ENCODE results near the gene CACNA2D3. TPM values are rescaled to one million over a fixed set of nuclear protein-coding genes. Genes with fewer than 3 reads are reported as not detected.

The CACNA2D3 gene
- total and polyA plus RNA-seq, 3 experiments from 2014 or later: not detected

DNA sequence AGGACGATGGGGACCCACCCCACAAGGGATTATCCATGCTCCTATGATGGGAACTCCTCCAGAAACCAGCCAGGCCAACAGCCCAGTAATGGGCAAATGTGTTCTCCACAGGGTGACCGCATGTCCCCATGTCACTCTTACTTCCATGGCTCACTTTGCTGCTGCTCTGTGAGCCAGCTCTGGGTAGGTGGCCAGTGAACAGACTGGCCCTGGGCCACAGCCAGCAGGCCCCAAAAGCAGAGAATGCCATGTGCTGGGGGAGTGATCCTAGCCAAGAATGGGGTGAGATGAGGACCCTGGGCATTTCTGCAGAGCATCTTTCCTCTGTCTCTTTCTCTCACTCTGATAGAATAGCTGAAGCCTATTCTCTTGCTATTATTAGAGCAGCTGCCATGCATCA is 414.1 kb downstream of the CACNA2D3 start:
- Histone ChIP-seq H3K9me3 (ENCODE audit: low read length) (no peaks in the 10 kb centered on the region), H3K36me3 (ENCODE audit: insufficient read depth, low read length) (no peaks in the 10 kb centered on the region), H3K4me3 (ENCODE audit: low read length) (no peak overlapping the region), H3K27me3 (ENCODE audit: insufficient read depth, low read length, poor library complexity, severe bottlenecking) (no peaks in the 10 kb centered on the region), H3K27ac (ENCODE audit: low read depth, low read length) (no peak overlapping the region), H3K4me1 (ENCODE audit: insufficient read depth, low read length) (no peaks in the 10 kb centered on the region)
- Mint-ChIP-seq H3K4me1 (no peaks in the 10 kb centered on the region), H3K4me3 (no peak overlapping the region), H3K27ac (no peak overlapping the region), H3K9me3 (peaks cover 0 to 6% (median 2%) of the 10 kb centered on the region in 5 donors), H3K36me3 (no peaks in the 10 kb centered on the region), H3K27me3 (no peaks in the 10 kb centered on the region)
- ChIA-PET POLR2A (no interaction called here), CTCF (no interaction called here)
- no peak for DNase-seq

- no peaks in the 10 kb centered on the region for H3K4me1 ChIP-seq (ENCODE audit: insufficient read depth, low read length)
- no peak overlapping the region for H3K27ac ChIP-seq (ENCODE audit: low read depth, low read length)
- no peaks in the 10 kb centered on the region for H3K36me3 ChIP-seq (ENCODE audit: insufficient read depth, low read length)
- DNase-seq: no peak
- no peaks in the 10 kb centered on the region for H3K27me3 ChIP-seq (ENCODE audit: insufficient read depth, low read length, poor library complexity, severe bottlenecking)
- POLR2A ChIA-PET: no interaction called here
- H3K36me3 Mint-ChIP-seq: no peaks in the 10 kb centered on the region
- H3K27me3 Mint-ChIP-seq: no peaks in the 10 kb centered on the region
- H3K4me1 Mint-ChIP-seq: no peaks in the 10 kb centered on the region
- no peak overlapping the region for H3K4me3 Mint-ChIP-seq
- CTCF ChIA-PET: no interaction called here
- no peak overlapping the region for H3K4me3 ChIP-seq (ENCODE audit: low read length)
- H3K9me3 Mint-ChIP-seq: peaks cover 0 to 6% (median 2%) of the 10 kb centered on the region in 5 donors
- no peak overlapping the region for H3K27ac Mint-ChIP-seq
- H3K9me3 ChIP-seq (ENCODE audit: low read length): no peaks in the 10 kb centered on the region
These were observed 415.2 kb downstream of the CACNA2D3 start for GRCh38 chr3:54537506-54537905.

GRCh38 chr3:54538346-54538745 is 416.0 kb downstream of the CACNA2D3 start:
- no peaks in the 10 kb centered on the region for H3K27me3 Mint-ChIP-seq
- peaks cover 0 to 6% (median 5%) of the 10 kb centered on the region in 5 donors for H3K9me3 Mint-ChIP-seq
- H3K4me3 Mint-ChIP-seq: no peak overlapping the region
- POLR2A ChIA-PET: no interaction called here
- Histone ChIP-seq H3K27ac (ENCODE audit: low read depth, low read length) (no peak overlapping the region), H3K4me1 (ENCODE audit: insufficient read depth, low read length) (no peaks in the 10 kb centered on the region), H3K36me3 (ENCODE audit: insufficient read depth, low read length) (no peaks in the 10 kb centered on the region), H3K27me3 (ENCODE audit: insufficient read depth, low read length, poor library complexity, severe bottlenecking) (no peaks in the 10 kb centered on the region), H3K9me3 (ENCODE audit: low read length) (no peaks in the 10 kb centered on the region), H3K4me3 (ENCODE audit: low read length) (no peak overlapping the region)
- H3K27ac Mint-ChIP-seq: no peak overlapping the region
- DNase-seq: no peak
- H3K36me3 Mint-ChIP-seq: no peaks in the 10 kb centered on the region
- CTCF ChIA-PET: no interaction called here
- H3K4me1 Mint-ChIP-seq: no peaks in the 10 kb centered on the region

DNA sequence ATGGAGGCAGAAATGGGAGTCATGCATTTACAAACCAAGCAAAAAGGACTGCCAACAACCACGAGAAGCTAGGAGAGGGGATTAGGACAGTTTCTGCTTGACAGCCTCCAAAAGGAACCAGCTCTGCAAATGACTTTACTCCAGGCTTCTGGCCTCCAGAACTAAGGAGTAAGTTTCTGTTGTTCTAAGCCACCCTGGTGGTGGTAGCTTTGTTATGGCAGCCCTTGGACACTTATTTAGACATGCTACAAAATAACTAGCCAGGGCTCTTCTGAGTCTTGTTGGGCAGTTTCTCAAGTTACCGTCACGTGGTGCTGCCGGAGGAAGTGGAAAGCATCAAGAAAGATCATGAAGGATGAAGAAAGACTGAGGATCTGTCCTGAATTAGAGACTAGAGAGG is 419.0 kb downstream of the CACNA2D3 start:
- H3K4me3 ChIP-seq (ENCODE audit: low read length): no peak overlapping the region
- no peaks in the 10 kb centered on the region for H3K4me1 Mint-ChIP-seq
- H3K4me1 ChIP-seq (ENCODE audit: insufficient read depth, low read length): no peaks in the 10 kb centered on the region
- H3K9me3 Mint-ChIP-seq: peaks cover 0 to 6% (median 3%) of the 10 kb centered on the region in 5 donors
- DNase-seq: no peak
- no peak overlapping the region for H3K27ac ChIP-seq (ENCODE audit: low read depth, low read length)
- ChIA-PET POLR2A (no interaction called here), CTCF (no interaction called here)
- no peaks in the 10 kb centered on the region for H3K36me3 ChIP-seq (ENCODE audit: insufficient read depth, low read length)
- H3K9me3 ChIP-seq (ENCODE audit: low read length): no peaks in the 10 kb centered on the region
- no peaks in the 10 kb centered on the region for H3K36me3 Mint-ChIP-seq
- H3K27me3 Mint-ChIP-seq: no peaks in the 10 kb centered on the region
- H3K4me3 Mint-ChIP-seq: no peak overlapping the region
- H3K27me3 ChIP-seq (ENCODE audit: insufficient read depth, low read length, poor library complexity, severe bottlenecking): no peaks in the 10 kb centered on the region
- no peak overlapping the region for H3K27ac Mint-ChIP-seq

GRCh38 chr3:54543446-54543845 is 421.1 kb downstream of the CACNA2D3 start:
- POLR2A ChIA-PET: no interaction called here
- no peaks in the 10 kb centered on the region for H3K27me3 Mint-ChIP-seq

GRCh38 chr3:54547051-54547450 is 424.7 kb downstream of the CACNA2D3 start:
- DNase-seq: no peak
- H3K27ac ChIP-seq (ENCODE audit: low read depth, low read length): no peak overlapping the region
- no peaks in the 10 kb centered on the region for H3K4me1 Mint-ChIP-seq
- no peaks in the 10 kb centered on the region for H3K36me3 Mint-ChIP-seq
- no peaks in the 10 kb centered on the region for H3K27me3 ChIP-seq (ENCODE audit: insufficient read depth, low read length, poor library complexity, severe bottlenecking)
- no peak overlapping the region for H3K4me3 ChIP-seq (ENCODE audit: low read length)
- CTCF ChIA-PET: no interaction called here
- H3K36me3 ChIP-seq (ENCODE audit: insufficient read depth, low read length): no peaks in the 10 kb centered on the region
- H3K27ac Mint-ChIP-seq: no peak overlapping the region
- no peaks in the 10 kb centered on the region for H3K4me1 ChIP-seq (ENCODE audit: insufficient read depth, low read length)
- H3K4me3 Mint-ChIP-seq: no peak overlapping the region
- H3K27me3 Mint-ChIP-seq: no peaks in the 10 kb centered on the region
- POLR2A ChIA-PET: no interaction called here
- peaks cover 0 to 13% (median 6%) of the 10 kb centered on the region in 5 donors for H3K9me3 Mint-ChIP-seq
- H3K9me3 ChIP-seq (ENCODE audit: low read length): no peaks in the 10 kb centered on the region

More at GRCh38 chr3:54543446-54543845, 421.1 kb downstream of the CACNA2D3 start:
- H3K4me1 ChIP-seq (ENCODE audit: insufficient read depth, low read length): no peaks in the 10 kb centered on the region
- no peaks in the 10 kb centered on the region for H3K9me3 ChIP-seq (ENCODE audit: low read length)
- H3K27ac ChIP-seq (ENCODE audit: low read depth, low read length): no peak overlapping the region
- no peak overlapping the region for H3K27ac Mint-ChIP-seq
- H3K36me3 Mint-ChIP-seq: no peaks in the 10 kb centered on the region
- no peaks in the 10 kb centered on the region for H3K36me3 ChIP-seq (ENCODE audit: insufficient read depth, low read length)
- H3K4me3 Mint-ChIP-seq: no peak overlapping the region
- no peak overlapping the region for H3K4me3 ChIP-seq (ENCODE audit: low read length)
- H3K4me1 Mint-ChIP-seq: no peaks in the 10 kb centered on the region
- CTCF ChIA-PET: no interaction called here
- H3K9me3 Mint-ChIP-seq: peaks cover 0 to 6% (median 3%) of the 10 kb centered on the region in 5 donors
- no peak for DNase-seq
- H3K27me3 ChIP-seq (ENCODE audit: insufficient read depth, low read length, poor library complexity, severe bottlenecking): no peaks in the 10 kb centered on the region

- H3K4me1 ChIP-seq (ENCODE audit: insufficient read depth, low read length): no peaks in the 10 kb centered on the region
- no peak overlapping the region for H3K27ac ChIP-seq (ENCODE audit: low read depth, low read length)
- H3K4me3 ChIP-seq (ENCODE audit: low read length): no peak overlapping the region
- no peak overlapping the region for H3K27ac Mint-ChIP-seq
- ChIA-PET CTCF (no interaction called here), POLR2A (no interaction called here)
- H3K27me3 Mint-ChIP-seq: no peaks in the 10 kb centered on the region
- H3K4me1 Mint-ChIP-seq: no peaks in the 10 kb centered on the region
- no peaks in the 10 kb centered on the region for H3K36me3 ChIP-seq (ENCODE audit: insufficient read depth, low read length)
- DNase-seq: no peak
- H3K9me3 ChIP-seq (ENCODE audit: low read length): no peaks in the 10 kb centered on the region
- peaks cover 0 to 13% (median 6%) of the 10 kb centered on the region in 5 donors for H3K9me3 Mint-ChIP-seq
- no peak overlapping the region for H3K4me3 Mint-ChIP-seq
- no peaks in the 10 kb centered on the region for H3K27me3 ChIP-seq (ENCODE audit: insufficient read depth, low read length, poor library complexity, severe bottlenecking)
- no peaks in the 10 kb centered on the region for H3K36me3 Mint-ChIP-seq
These were observed 425.5 kb downstream of the CACNA2D3 start for GRCh38 chr3:54547846-54548245.

- no peaks in the 10 kb centered on the region for H3K36me3 Mint-ChIP-seq
- no peak overlapping the region for H3K4me3 ChIP-seq (ENCODE audit: low read length)
- POLR2A ChIA-PET: no interaction called here
- H3K4me1 ChIP-seq (ENCODE audit: insufficient read depth, low read length): no peaks in the 10 kb centered on the region
- no peaks in the 10 kb centered on the region for H3K4me1 Mint-ChIP-seq
- H3K27ac ChIP-seq (ENCODE audit: low read depth, low read length): no peak overlapping the region
- CTCF ChIA-PET: no interaction called here
- no peaks in the 10 kb centered on the region for H3K27me3 Mint-ChIP-seq
- peaks cover 0 to 16% (median 6%) of the 10 kb centered on the region in 5 donors for H3K9me3 Mint-ChIP-seq
- H3K9me3 ChIP-seq (ENCODE audit: low read length): no peaks in the 10 kb centered on the region
- no peak overlapping the region for H3K27ac Mint-ChIP-seq
- H3K27me3 ChIP-seq (ENCODE audit: insufficient read depth, low read length, poor library complexity, severe bottlenecking): no peaks in the 10 kb centered on the region
- no peak for DNase-seq
- H3K4me3 Mint-ChIP-seq: no peak overlapping the region
- no peaks in the 10 kb centered on the region for H3K36me3 ChIP-seq (ENCODE audit: insufficient read depth, low read length)
These were observed 427.4 kb downstream of the CACNA2D3 start for GRCh38 chr3:54549607-54550220.

All from CD8-positive, alpha-beta memory T cell (primary cell).